AG10803 (cell line): ENCODE results near the gene CACNA2D4.

Source experiments
- DNase-seq: peaks from one replicate; pipeline ENCODE4 v3.0.0; 2010; ENCODE audit warnings: low read depth
- H3K4me3 ChIP-seq: 2 replicates; pipeline ENCODE4 v1.5.1; 2011; ENCODE audit warnings: mild to moderate bottlenecking, low read length, control low read depth
- CTCF ChIP-seq: conservative IDR thresholded peaks from 2 replicates; pipeline ENCODE4 v1.5.1; 2011; ENCODE audit warnings: mild to moderate bottlenecking, low read length, control low read depth, inconsistent platforms

The CACNA2D4 gene

DNA sequence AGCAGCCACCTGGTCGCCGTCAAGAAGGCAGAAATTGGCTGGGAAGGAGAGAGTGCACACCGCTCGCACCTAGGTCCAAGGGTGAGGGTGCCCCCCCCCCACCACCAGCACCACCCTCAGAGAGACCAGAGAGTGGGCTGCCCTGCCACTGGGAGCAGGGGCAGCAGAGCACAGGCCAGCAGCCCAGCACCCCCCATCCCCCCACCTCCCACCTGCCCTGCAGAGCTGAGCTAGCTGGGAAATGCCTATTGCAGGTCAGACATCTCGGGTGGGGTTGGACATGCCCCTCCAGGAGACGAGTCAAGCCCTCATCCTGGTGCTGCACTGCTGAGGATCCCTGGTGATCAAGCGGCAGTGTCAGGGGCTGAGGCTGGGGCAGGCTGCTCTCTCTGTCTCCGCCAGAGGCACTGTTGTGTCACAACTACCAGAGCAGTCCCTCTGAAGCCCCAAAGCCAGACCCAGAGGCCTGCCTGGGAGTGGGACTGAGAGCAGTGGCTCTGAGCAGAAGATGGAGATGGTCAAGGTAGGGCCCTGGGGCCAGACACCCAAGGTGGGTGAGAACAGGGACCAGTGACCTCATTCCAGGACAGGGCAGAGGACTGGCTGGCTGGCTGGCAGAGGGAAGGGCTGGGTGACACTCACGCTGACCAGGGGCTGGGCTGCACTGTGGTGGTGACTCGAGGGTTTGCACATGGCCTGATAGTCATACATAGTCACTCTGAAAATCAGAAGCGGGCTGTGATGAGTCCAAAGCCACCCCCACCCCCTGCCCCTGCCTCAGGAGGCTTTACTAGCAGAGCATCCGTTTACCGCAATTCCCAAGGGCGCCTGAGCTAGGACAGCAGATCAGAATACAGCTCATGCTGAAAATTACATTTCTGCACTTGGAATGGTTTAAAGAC lies 117.8 kb downstream of the CACNA2D4 start:
- no peak for DNase-seq
- TF ChIP-seq CTCF: peak; percentile 30
- H3K4me3 ChIP-seq: no peak overlapping the region

DNA sequence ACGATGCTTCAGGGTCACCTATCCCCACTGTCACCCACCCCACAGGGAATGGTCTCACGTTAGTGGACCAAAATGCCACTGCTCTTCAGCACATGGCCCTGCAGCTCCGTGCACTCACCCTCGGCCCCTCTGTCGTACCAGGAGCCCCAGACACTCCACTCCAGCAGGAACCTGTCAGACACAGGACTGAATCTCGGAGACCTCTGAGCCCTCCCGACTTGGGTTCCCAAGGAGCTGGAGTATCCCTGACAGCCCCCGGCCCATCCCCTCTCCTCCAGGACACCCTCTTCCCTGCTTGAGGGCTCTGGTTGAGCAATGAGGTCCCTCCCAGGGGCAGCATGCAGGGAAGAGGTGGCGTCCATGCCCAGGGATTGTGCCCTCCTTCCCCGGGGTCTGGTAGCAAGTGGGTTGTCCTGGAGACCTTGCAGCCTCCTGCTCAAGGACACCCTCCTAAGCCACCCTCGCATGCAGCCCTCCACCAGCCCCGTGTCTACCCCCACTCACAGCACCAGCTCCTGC lies 118.5 kb downstream of the CACNA2D4 start:
- DNase-seq: no peak
- H3K4me3 ChIP-seq: no peak overlapping the region
- no peak for TF ChIP-seq CTCF

GRCh38 chr12:1799051-1799881 lies 119.2 kb downstream of the CACNA2D4 start:
- DNase-seq: no peak
- no peak overlapping the region for H3K4me3 ChIP-seq
- TF ChIP-seq CTCF: no peak

DNA sequence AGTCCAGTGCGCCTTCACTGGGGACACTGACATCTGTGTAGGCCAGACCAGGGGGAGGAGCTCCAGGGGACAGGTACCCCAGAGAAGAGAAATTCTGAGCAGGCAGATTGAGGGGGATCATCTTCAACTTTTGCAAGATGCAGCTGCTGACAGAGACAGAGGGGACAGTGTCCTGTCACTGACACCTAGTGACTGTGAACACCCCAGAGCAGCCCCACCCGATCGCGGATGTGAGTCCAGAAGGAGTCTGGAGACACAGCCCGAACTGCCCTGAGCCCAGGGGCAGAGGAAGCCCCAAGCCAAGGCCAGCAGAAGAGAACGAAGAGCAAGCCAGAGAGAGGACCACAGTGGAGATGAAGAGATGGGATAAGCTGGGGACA lies 119.8 kb downstream of the CACNA2D4 start:
- DNase-seq: no peak

DNA sequence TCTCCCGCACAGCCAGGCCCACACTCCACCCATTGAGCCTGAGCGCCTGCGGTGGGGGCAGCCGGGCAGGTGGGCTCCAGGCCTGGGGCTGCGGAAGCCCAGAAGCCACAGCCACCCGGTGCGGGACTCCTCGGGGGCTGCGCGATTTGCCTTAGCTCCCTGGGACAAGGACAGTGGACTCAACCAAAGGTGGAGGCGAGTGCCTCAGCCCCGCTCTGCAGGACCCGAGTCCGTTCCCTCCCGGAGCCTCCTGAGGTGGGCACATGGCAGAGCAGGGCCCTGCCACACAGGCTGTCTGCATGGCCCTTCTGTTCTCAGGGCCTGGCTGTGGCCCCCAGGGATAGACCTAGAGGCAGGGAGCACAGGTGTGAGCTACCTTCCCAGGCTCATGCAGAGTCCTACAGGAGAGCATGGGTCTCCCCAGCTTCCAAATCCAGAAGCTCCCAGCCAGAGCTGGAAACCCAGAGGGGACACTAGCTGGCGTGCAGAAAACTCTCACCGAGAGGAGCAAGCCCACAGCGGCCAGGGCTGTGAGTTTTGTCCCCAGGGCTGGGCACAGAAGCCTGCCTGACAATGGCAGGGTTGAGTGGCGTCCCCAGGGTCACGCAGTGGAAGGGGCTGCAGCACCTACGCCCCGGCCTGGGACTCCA lies 120.3 kb downstream of the CACNA2D4 start:
- no peak for DNase-seq
- no peak for TF ChIP-seq CTCF
- H3K4me3 ChIP-seq: no peak overlapping the region

More for the DNA sequence above, 119.8 kb downstream of the CACNA2D4 start:
- H3K4me3 ChIP-seq: no peak overlapping the region
- TF ChIP-seq CTCF: no peak

GRCh38 chr12:1797011-1797901 lies 121.2 kb downstream of the CACNA2D4 start:
- H3K4me3 ChIP-seq: peak overlapping the region; percentile 65
- peak; percentile 26 for DNase-seq
- TF ChIP-seq CTCF: no peak
